ENCODE results near the gene FBRSL1. TPM values are rescaled to one million over a fixed set of nuclear protein-coding genes. Genes with fewer than 3 reads are reported as not detected.

FBRSL1 gene
- total RNA-seq, 1 donor from 2014 or later: 4.4 TPM

GRCh38 chr12:132508860-132509732 lies 19.1 kb downstream of the FBRSL1 start:
- no peak for DNase-seq (ENCODE audit: low read depth, low spot score)

- DNase-seq (ENCODE audit: low read depth, low spot score): no peak
Measured at GRCh38 chr12:132510111-132510724, 20.3 kb downstream of the FBRSL1 start.

- no peak for DNase-seq (ENCODE audit: low read depth, low spot score)
Measured at GRCh38 chr12:132510746-132511477, 21.0 kb downstream of the FBRSL1 start.

DNA sequence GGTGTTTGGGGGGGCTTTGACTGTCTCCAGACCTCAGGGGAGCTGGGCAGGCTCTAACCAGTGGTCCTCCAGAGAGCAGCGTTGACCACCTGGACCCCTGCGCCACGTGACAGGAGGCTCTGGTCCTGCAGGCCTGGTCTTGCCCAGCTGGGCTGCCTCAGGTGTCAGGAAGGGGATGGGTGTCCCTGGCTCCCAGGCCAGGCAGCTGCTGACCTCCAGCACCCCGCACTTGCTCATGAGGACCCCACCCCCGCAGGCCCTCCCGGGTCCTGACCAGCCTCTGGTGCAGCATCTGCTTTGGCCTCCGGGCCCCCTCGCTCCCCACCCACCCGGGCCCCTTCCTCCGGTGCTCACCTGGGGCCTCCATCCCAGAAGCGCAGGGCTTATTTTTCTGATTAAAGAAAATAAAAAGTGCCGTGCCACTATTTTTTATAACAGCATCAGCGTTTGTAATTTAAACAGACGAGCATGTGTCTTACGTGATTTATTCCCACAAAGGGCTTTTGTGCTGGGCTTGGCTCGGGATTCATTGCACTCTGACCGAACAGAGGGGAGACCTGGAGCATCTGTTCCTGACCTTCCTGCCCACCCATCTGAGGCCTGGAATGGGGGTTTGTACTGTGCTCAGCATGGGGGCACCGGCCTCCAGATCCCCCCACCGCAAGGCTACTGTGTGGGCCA lies 21.7 kb downstream of the FBRSL1 start:
- no peak for DNase-seq (ENCODE audit: low read depth, low spot score)

GRCh38 chr12:132512197-132513069 lies 22.5 kb downstream of the FBRSL1 start:
- DNase-seq (ENCODE audit: low read depth, low spot score): no peak

DNA sequence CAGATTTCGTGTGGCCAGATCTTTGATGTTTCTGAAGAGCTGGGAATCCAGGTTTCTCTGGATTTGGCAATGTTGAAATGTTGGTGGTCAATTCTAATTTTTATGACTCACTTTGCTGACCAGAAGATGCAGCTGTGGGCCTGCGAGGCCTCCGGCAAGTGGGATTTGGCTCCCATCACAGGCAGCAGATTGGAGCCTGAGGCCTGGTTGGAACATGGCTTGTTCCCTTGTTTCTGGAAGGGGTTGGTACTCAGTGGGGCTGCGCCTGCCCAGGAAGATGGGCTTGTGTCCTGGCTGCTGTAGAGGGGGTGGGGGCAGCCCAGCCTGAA lies 23.1 kb downstream of the FBRSL1 start:
- no peak for DNase-seq (ENCODE audit: low read depth, low spot score)

- no peak for DNase-seq (ENCODE audit: low read depth, low spot score)
Measured at GRCh38 chr12:132513458-132514135, 23.6 kb downstream of the FBRSL1 start.

GRCh38 chr12:132514216-132514820 lies 24.4 kb downstream of the FBRSL1 start:
- no peak for DNase-seq (ENCODE audit: low read depth, low spot score)

GRCh38 chr12:132514838-132515237 lies 24.9 kb downstream of the FBRSL1 start:
- DNase-seq (ENCODE audit: low read depth, low spot score): no peak

DNA sequence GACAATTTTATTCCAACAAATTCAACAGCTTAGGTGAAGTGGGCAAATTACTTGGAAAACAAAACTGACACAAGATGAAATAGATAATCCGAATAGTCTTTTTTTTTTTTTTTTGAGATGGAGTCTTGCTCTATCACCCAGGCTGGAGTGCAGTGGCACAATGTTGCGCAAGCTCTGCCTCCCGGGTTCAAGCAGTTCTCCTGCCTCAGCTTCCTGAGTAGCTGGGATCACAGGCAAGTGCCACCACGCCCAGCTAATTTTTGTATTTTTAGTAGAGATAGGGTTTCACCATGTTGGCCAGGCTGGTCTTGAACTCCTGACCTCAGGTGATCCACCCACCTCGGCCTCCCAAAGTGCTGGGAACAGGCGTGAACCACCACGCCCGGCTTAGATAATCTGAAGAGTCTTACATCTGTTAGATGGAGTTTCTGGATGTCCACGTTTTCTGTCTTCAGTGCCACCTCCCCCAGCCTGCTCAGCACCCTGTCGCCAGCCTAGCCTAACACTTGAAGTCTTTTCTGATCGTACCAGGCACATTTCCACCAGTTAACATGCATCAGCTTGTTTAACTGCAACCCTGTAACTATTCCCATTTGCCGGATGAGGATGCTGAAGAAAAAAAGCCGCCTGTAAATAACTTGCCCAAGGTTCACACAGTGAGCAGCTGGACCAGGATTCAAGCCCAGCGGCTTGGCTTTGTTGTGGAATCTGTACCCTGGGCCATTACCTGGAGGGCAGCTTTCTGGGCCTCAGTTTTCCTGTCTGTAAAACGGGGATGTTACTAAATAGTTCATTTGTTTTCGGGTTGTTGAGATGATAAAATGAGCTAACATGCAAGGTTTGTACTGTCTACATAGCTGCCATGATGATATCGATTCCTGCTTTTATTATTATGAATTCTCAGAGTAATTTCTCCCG lies 26.4 kb downstream of the FBRSL1 start:
- no peak for DNase-seq (ENCODE audit: low read depth, low spot score)

DNA sequence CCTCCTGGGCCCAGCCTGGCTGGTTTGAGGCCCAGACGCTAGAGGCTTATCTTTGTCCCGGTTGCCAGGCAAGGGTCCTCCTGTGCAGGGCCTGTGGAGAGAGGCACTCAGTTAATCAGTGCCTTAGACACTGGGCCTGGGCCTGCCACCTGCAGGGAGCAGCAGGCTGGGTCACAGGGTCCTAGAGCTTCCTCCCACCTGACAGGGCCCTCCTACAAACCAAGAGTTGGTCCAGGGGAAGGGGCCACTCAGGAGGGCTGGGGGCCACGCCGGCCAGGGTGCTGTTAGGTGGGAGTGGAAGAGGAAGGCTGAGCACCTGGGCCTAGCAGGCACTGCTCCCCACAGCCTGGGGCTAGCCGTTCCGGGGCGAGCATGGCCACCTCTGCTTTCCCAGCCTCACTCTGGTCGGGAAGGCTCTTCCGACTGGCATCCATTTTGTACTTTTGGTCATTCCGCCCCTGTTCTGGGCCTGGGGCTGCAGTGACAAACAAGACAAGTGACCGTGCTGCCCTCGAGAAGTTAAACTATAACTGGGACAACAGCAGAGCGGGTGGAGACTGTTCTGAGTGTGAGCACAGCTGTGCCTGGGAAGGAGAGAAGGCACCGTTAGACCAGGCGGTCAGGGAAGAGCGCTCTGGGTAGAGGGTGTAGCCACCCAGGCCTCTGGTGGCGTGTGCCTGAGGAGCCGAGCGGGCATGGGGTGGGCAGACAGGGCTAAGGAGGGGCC lies 27.2 kb downstream of the FBRSL1 start:
- DNase-seq (ENCODE audit: low read depth, low spot score): no peak

GRCh38 chr12:132517740-132518100 lies 27.8 kb downstream of the FBRSL1 start:
- no peak for DNase-seq (ENCODE audit: low read depth, low spot score)

DNA sequence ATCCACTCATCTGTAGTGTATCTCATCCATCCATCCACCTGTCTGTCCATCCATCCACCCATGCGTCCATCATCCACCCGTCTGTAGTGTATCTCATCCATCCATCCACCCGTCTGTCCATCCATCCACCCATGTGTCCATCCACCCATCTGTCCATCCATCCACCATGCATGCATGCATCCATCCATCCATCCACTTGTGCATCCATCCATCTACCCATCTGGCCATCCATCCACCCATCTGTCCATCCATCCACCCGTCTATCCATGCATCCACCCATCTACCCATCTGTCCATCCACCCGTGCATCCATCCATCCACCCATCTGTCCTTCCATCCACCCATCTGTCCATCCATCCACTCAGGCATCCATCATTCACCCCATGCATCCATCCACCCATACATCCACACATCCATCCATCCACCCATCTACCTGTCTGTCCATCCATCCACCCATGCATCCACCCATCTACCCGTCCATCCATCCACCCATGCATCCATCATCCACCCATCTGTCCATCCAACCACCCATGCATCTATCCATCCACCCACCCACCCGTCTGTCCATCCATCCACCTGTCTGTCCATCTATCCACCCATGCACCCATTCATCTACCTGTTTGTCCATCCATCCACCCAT lies 28.5 kb downstream of the FBRSL1 start:
- no peak for DNase-seq (ENCODE audit: low read depth, low spot score)

- no peak for DNase-seq (ENCODE audit: low read depth, low spot score)
Measured at GRCh38 chr12:132520421-132521199, 30.7 kb downstream of the FBRSL1 start.

GRCh38 chr12:132521200-132521580 lies 31.2 kb downstream of the FBRSL1 start:
- no peak for DNase-seq (ENCODE audit: low read depth, low spot score)

GRCh38 chr12:132521712-132522292 lies 31.9 kb downstream of the FBRSL1 start:
- no peak for DNase-seq (ENCODE audit: low read depth, low spot score)
